Measurements from ENCODE around the gene BBX. TPM values are rescaled to one million over a fixed set of nuclear protein-coding genes. Genes with fewer than 3 reads are reported as not detected.
A peak's percentile ranks its signal among the peaks of the same experiment; 100 is the strongest.
"Not testable (repeated sequence)": the region's sequence is repeated elsewhere in the genome, so short reads cannot be mapped to it uniquely, and the experiment has no call there.

BBX gene
- total RNA-seq, 2 donors from 2014 or later, result 94.7 to 226 TPM

DNA sequence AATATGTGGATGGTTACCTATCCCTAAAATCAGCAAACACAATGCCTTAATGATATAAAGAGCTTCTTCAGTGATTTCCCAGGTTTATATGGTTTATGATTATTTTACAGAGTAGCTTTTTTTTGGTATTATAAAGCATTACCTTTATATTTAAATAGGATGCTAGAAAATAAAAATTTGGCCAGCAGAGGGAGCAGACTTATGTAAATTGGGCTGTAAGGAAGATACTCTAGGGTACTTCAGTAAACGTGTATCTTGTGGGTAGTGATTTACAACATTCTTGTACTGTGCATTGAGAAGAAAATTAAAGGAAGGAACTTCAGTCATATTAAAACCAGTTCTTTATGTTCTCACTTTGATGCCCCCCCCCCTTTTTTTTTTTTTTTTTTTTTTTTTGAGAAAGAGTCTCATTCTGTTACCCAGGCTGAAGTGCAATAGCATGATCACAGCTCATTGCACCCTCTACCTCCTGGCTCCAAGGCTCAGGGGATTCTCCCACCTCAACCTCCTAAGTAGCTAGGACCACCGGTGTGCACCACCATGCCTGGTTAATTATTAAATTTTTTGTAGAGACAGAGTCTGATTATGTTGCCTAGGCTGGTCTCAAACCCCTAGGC lies 167.9 kb downstream of the BBX start:
- no peaks in the 10 kb centered on the region for H3K27me3 ChIP-seq (replicated peaks; ENCODE audit: insufficient read depth)
- no peaks in the 10 kb centered on the region for H3K9me3 ChIP-seq
- WGBS, result 31% methylated on average over 2 of the region's 2 CpGs
- no peaks in the 10 kb centered on the region for H3K4me1 ChIP-seq (replicated peaks)
- no peak overlapping the region for H3K4me3 ChIP-seq
- no peaks in the 10 kb centered on the region for H3K36me3 ChIP-seq
- intact Hi-C loops (cut with DNase I), result no loop called here
- DNase-seq (ENCODE audit: low spot score), result peak; percentile 33
- no peak overlapping the region for H3K27ac ChIP-seq
- TF ChIP-seq, protein P1, sequence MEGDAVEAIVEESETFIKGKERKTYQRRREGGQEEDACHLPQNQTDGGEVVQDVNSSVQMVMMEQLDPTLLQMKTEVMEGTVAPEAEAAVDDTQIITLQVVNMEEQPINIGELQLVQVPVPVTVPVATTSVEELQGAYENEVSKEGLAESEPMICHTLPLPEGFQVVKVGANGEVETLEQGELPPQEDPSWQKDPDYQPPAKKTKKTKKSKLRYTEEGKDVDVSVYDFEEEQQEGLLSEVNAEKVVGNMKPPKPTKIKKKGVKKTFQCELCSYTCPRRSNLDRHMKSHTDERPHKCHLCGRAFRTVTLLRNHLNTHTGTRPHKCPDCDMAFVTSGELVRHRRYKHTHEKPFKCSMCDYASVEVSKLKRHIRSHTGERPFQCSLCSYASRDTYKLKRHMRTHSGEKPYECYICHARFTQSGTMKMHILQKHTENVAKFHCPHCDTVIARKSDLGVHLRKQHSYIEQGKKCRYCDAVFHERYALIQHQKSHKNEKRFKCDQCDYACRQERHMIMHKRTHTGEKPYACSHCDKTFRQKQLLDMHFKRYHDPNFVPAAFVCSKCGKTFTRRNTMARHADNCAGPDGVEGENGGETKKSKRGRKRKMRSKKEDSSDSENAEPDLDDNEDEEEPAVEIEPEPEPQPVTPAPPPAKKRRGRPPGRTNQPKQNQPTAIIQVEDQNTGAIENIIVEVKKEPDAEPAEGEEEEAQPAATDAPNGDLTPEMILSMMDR (IDR thresholded peaks at IDR 0.05), result peak in 3 of 4 experiments; percentile 50 to 67 (median 54)
- no peak for TF ChIP-seq POLR2AphosphoS5 (IDR thresholded peaks at IDR 0.05)
- no peak for TF ChIP-seq POLR2A (IDR thresholded peaks at IDR 0.05)

DNA sequence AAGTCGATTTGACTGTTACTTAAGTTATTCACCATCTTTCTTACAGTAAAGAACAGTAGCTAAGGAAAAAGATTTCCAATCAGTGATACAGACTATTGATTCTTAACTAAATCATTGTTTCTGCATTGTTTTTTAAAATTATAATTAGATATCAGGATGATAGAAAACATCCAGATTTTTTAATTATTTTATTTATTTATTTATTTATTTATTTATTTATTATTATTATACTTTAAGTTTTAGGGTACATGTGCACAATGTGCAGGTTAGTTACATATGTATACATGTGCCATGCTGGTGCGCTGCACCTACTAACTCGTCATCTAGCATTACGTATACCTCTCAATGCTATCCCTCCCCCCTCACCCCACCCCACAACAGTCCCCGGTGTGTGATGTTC lies 169.2 kb downstream of the BBX start:
- DNase-seq (ENCODE audit: low spot score); H3K4me1 ChIP-seq (replicated peaks); H3K9me3 ChIP-seq; H3K27ac ChIP-seq; H3K36me3 ChIP-seq; intact Hi-C loops (cut with DNase I); H3K4me3 ChIP-seq; H3K27me3 ChIP-seq (replicated peaks; ENCODE audit: insufficient read depth): not testable (repeated sequence)
- WGBS, result 97% methylated on average over 5 of the region's 5 CpGs

DNA sequence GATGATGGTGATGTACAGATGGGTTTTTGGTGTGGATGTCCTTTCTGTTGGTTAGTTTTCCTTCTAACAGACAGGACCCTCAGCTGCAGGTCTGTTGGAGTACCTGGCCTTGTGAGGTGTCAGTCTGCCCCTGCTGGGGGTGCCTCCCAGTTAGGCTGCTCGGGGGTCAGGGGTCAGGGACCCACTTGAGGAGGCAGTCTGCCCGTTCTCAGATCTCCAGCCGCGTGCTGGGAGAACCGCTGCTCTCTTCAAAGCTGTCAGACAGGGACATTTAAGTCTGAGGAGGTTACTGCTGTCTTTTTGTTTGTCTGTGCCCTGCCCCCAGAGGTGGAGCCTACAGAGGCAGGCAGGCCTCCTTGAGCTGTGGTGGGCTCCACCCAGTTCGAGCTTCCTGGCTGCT lies 174.6 kb downstream of the BBX start:
- intact Hi-C loops (cut with DNase I); H3K27ac ChIP-seq; H3K9me3 ChIP-seq; DNase-seq (ENCODE audit: low spot score); H3K4me1 ChIP-seq (replicated peaks); H3K27me3 ChIP-seq (replicated peaks; ENCODE audit: insufficient read depth); H3K36me3 ChIP-seq: not testable (repeated sequence)
- H3K4me3 ChIP-seq, result peak overlapping the region; percentile 24 to 26
- 32% methylated on average over 5 of the region's 6 CpGs for WGBS

DNA sequence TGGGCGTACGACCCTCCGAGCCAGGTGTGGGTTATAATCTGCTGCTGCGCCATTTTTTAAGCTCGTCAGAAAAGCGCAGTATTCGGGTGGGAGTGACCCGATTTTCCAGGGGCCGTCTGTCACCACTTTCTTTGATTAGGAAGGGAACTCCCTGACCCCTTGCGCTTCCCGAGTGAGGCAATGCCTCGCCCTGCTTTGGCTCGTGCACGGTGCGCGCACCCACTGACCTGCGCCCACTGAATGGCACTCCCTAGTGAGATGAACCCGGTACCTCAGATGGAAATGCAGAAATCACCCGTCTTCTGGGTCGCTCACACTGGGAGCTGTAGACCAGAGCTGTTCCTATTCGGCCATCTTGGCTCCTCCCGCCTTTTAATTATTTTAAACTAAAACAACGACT lies 175.1 kb downstream of the BBX start:
- peak overlapping the region; percentile 24 to 26 for H3K4me3 ChIP-seq
- not testable (repeated sequence) for H3K27me3 ChIP-seq (replicated peaks; ENCODE audit: insufficient read depth); H3K27ac ChIP-seq

DNA sequence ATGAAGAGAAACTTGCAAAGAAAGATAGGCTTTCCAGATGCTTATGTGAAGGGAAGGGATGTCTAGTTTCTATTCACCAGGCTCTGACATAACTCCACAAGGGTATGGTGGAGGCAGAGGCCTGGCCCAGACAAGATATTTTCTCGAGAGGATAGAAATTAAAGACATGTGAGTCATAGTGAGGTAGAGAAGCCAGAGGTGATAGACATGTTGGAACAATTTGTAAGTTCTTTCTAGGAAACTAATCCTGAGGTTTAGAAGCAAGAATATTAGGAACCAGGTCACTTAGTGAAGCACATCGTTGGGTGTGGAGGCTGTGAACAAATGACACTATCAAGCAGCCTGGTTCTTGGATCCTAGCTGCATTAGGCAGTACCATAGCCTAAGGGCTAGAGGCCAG lies 176.9 kb downstream of the BBX start:
- WGBS, result 55% methylated on average over 2 of the region's 2 CpGs
- TF ChIP-seq, protein P1 (IDR thresholded peaks at IDR 0.05), result no peak
- TF ChIP-seq POLR2AphosphoS5 (IDR thresholded peaks at IDR 0.05), result no peak
- TF ChIP-seq POLR2A (IDR thresholded peaks at IDR 0.05), result no peak
- Histone ChIP-seq H3K4me3 (no peak overlapping the region), H3K27ac (no peak overlapping the region), H3K9me3 (no peaks in the 10 kb centered on the region), H3K36me3 (no peaks in the 10 kb centered on the region), H3K27me3 (replicated peaks; ENCODE audit: insufficient read depth) (no peaks in the 10 kb centered on the region), H3K4me1 (replicated peaks) (peaks cover 2% of the 10 kb centered on the region)
- no peak for DNase-seq (ENCODE audit: low spot score)
- intact Hi-C loops (cut with DNase I), result no loop called here

More for the DNA sequence above, 175.1 kb downstream of the BBX start:
- H3K4me1 ChIP-seq (replicated peaks); DNase-seq (ENCODE audit: low spot score); H3K9me3 ChIP-seq; intact Hi-C loops (cut with DNase I); H3K36me3 ChIP-seq: not testable (repeated sequence)
- WGBS, result 47% methylated on average over 23 of the region's 23 CpGs

DNA sequence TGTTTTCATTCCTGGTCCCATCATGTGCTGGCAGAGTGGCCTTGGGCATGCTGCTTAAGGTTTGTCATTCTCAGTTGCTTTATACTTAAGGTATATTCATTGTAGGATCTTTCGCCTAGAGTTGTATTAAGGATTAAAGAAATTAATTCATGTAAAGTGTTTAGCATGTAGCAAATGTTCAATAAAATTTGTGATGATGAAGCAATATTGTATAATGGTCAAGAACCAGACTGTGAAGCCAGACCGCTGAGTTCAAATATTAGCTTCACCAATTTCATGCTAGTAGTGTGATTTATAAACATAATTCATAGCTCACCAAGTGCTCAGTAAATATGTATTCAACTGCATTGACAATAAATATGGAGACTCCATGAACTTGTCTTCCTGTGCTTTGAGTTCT lies 178.5 kb downstream of the BBX start:
- intact Hi-C loops (cut with DNase I), result no loop called here
- DNase-seq (ENCODE audit: low spot score), result no peak
- Histone ChIP-seq H3K4me3 (no peak overlapping the region), H3K27ac (no peak overlapping the region), H3K27me3 (replicated peaks; ENCODE audit: insufficient read depth) (no peaks in the 10 kb centered on the region), H3K4me1 (replicated peaks) (peaks cover 2% of the 10 kb centered on the region), H3K36me3 (no peaks in the 10 kb centered on the region), H3K9me3 (no peaks in the 10 kb centered on the region)
- 85% methylated on average over 2 of the region's 2 CpGs for WGBS
- TF ChIP-seq, protein P1 (IDR thresholded peaks at IDR 0.05), result no peak
- TF ChIP-seq POLR2A (IDR thresholded peaks at IDR 0.05), result no peak
